ENCODE results near the gene PTPRC.

DNA sequence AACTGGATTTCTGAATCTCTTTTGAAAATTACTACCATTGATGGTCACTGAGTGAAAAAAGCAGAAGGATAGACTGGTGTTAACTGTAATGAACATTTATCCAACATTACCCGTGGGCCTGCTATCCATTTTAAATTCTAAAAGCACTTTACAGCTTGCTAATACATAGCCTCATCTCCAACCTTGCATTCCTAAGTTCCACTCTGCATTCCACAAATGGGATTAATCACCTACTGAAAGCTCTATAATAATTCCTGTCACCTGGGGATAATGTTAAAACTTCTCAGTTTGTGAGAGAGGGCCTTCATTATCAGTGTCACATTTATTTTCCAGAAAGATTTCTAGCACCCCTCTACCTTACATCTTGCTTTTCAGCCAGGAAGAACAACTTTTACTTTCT, 38.2 kb downstream of the PTPRC start:
- TF ChIP-seq, protein P1, sequence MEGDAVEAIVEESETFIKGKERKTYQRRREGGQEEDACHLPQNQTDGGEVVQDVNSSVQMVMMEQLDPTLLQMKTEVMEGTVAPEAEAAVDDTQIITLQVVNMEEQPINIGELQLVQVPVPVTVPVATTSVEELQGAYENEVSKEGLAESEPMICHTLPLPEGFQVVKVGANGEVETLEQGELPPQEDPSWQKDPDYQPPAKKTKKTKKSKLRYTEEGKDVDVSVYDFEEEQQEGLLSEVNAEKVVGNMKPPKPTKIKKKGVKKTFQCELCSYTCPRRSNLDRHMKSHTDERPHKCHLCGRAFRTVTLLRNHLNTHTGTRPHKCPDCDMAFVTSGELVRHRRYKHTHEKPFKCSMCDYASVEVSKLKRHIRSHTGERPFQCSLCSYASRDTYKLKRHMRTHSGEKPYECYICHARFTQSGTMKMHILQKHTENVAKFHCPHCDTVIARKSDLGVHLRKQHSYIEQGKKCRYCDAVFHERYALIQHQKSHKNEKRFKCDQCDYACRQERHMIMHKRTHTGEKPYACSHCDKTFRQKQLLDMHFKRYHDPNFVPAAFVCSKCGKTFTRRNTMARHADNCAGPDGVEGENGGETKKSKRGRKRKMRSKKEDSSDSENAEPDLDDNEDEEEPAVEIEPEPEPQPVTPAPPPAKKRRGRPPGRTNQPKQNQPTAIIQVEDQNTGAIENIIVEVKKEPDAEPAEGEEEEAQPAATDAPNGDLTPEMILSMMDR (IDR thresholded peaks at IDR 0.05) = no peak
- TF ChIP-seq POLR2A (IDR thresholded peaks at IDR 0.05) = no peak
